ENCODE data around the gene COL1A2.

Gene COL1A2

GRCh38 chr7:94410413-94411187 lies 15.9 kb downstream of the COL1A2 start:
- TF ChIP-seq, protein P1, sequence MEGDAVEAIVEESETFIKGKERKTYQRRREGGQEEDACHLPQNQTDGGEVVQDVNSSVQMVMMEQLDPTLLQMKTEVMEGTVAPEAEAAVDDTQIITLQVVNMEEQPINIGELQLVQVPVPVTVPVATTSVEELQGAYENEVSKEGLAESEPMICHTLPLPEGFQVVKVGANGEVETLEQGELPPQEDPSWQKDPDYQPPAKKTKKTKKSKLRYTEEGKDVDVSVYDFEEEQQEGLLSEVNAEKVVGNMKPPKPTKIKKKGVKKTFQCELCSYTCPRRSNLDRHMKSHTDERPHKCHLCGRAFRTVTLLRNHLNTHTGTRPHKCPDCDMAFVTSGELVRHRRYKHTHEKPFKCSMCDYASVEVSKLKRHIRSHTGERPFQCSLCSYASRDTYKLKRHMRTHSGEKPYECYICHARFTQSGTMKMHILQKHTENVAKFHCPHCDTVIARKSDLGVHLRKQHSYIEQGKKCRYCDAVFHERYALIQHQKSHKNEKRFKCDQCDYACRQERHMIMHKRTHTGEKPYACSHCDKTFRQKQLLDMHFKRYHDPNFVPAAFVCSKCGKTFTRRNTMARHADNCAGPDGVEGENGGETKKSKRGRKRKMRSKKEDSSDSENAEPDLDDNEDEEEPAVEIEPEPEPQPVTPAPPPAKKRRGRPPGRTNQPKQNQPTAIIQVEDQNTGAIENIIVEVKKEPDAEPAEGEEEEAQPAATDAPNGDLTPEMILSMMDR (IDR thresholded peaks at IDR 0.05): no peak

DNA sequence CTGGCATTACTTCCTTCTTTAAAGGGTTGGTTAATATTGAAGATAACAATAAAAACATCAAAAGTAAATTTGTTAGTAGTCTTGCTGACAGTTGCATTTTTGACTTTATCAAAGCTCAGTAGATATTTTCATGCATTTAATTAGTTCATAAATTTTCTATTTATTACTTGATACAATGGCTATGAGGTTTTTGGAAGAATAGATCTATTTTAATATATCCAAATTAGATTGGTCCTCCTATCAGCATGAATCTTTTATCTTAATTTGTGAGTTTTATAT lies 16.4 kb downstream of the COL1A2 start:
- TF ChIP-seq, protein P1 (IDR thresholded peaks at IDR 0.05): no peak

- TF ChIP-seq, protein P1 (IDR thresholded peaks at IDR 0.05): no peak
These were observed 18.1 kb downstream of the COL1A2 start for GRCh38 chr7:94412762-94413322.

DNA sequence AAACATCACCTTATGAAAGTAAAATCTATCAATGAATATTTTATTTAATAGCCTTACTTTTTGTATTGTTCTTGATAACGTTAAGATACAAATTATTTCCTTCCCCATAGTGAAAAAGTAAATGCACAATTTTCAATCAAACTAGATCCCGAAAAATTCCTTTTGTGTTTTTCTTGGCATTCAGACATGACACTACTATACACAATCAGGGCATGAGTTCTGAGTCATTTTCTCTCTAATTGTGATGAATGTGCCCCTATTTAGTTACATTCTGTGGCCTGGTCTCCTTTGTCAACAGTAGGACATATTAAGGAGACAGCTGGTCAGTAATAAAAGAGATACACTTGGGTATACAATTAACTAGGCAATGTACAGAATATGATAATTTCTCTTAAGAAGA lies 19.8 kb downstream of the COL1A2 start:
- TF ChIP-seq, protein P1 (IDR thresholded peaks at IDR 0.05): no peak

- TF ChIP-seq, protein P1 (IDR thresholded peaks at IDR 0.05): no peak
These were observed 20.3 kb downstream of the COL1A2 start for GRCh38 chr7:94414980-94415379.

DNA sequence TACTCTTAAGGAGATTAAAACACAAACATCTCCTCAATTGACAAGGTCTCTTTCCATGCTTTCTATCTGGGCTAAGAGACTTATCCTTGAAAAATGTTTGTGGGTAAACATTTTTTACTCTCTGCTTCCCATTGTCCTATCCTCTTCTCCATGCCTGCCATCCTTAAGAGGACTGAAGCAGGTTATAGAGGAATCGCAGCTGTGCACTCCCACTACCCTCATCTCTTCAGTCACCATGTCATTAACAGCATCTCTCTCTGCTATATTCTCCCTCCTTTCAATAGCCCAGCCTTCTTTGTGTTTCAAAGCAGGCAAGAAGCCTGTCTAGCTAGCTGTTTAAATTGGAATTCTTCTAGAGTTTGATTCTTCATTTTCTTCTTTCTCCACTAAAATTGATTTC lies 22.6 kb downstream of the COL1A2 start:
- TF ChIP-seq, protein P1 (IDR thresholded peaks at IDR 0.05): no peak

DNA sequence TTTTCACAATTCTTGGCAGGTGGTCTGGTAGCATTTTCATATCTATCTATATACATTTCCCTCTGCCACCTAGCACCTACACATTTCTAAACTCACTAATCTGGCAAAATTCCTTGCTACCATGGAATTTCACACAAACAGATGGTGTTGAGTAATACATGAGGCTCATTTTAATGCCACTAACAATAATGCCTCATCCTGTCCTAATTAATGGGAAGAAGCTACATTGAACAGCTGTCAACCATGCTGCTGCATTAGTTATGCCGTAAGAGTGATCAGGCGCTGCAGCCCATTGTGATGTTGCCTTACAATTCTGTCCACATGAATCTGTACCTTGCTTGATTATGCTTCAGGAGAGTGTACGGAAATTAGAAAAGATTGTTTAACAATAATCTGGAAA lies 23.2 kb downstream of the COL1A2 start:
- TF ChIP-seq, protein P1 (IDR thresholded peaks at IDR 0.05): no peak

All from LNCAP (cell line).